H9 (cell line): Measurements from ENCODE around the gene ECSIT. TPM values are rescaled to one million over a fixed set of nuclear protein-coding genes. Genes with fewer than 3 reads are reported as not detected.

ENCODE experiments used
- DNase-seq: peaks from one replicate; pipeline ENCODE4 v3.0.0-alpha.2; 2017
- H2AFZ ChIP-seq: one replicate; pipeline ENCODE4 v1.6.1; 2013; ENCODE audit warnings: mild to moderate bottlenecking, low read length, control low read depth, moderate library complexity
- H2AK5ac ChIP-seq: 2 replicates; pipeline ENCODE4 v1.6.1; 2013; ENCODE audit warnings: low read length, control low read depth, mixed read lengths; ENCODE audit not compliant: insufficient read length
- H2BK120ac ChIP-seq: one replicate; pipeline ENCODE4 v1.6.1; 2013; ENCODE audit warnings: low read depth, mild to moderate bottlenecking, low read length, control low read depth, inconsistent platforms; ENCODE audit not compliant: poor library complexity, severe bottlenecking
- H2BK12ac ChIP-seq: 2 replicates; pipeline ENCODE4 v1.6.1; 2013; ENCODE audit warnings: low read length, control low read depth, mixed read lengths, low read depth; ENCODE audit not compliant: insufficient read length
- H2BK15ac ChIP-seq: 2 replicates; pipeline ENCODE4 v1.6.1; 2013; ENCODE audit warnings: low read depth, low read length, control low read depth
- H2BK20ac ChIP-seq: one replicate; pipeline ENCODE4 v1.6.1; 2013; ENCODE audit warnings: low read depth, mild to moderate bottlenecking, low read length, control low read depth, inconsistent platforms; ENCODE audit not compliant: poor library complexity, severe bottlenecking
- H2BK5ac ChIP-seq: 2 replicates; pipeline ENCODE4 v1.6.1; 2013; ENCODE audit warnings: low read length, control low read depth, mixed read lengths; ENCODE audit not compliant: insufficient read length
- H3K14ac ChIP-seq: 2 replicates; pipeline ENCODE4 v1.6.1; 2013; ENCODE audit warnings: low read length, control low read depth; ENCODE audit not compliant: insufficient read depth
- H3K18ac ChIP-seq: 2 replicates; pipeline ENCODE4 v1.6.1; 2013; ENCODE audit warnings: low read depth, mild to moderate bottlenecking, mixed read lengths, low read length, control low read depth; ENCODE audit not compliant: insufficient read length
- H3K23ac ChIP-seq: 2 replicates; pipeline ENCODE4 v1.6.1; 2013; ENCODE audit warnings: low read length, control low read depth, mixed read lengths, low read depth; ENCODE audit not compliant: insufficient read length
- H3K23me2 ChIP-seq: 2 replicates; pipeline ENCODE4 v1.6.1; 2013; ENCODE audit warnings: low read depth, mild to moderate bottlenecking, mixed read lengths, low read length, control low read depth; ENCODE audit not compliant: insufficient read length, poor library complexity, severe bottlenecking
- H3K27ac ChIP-seq: 2 replicates; pipeline ENCODE4 v1.5.1; 2013; ENCODE audit warnings: low read length, control low read depth, mixed read lengths, low read depth; ENCODE audit not compliant: insufficient read length
- H3K27me3 ChIP-seq: 2 replicates; pipeline ENCODE4 v1.6.1; 2013; ENCODE audit warnings: low read length, control low read depth, inconsistent platforms; ENCODE audit not compliant: insufficient read depth
- H3K4ac ChIP-seq: 2 replicates; pipeline ENCODE4 v1.6.1; 2013; ENCODE audit warnings: low read depth, mild to moderate bottlenecking, control low read depth, inconsistent platforms, low read length, moderate library complexity
- H3K4me1 ChIP-seq: 2 replicates; pipeline ENCODE4 v1.6.1; 2013; ENCODE audit warnings: low read length, control low read depth, inconsistent platforms; ENCODE audit not compliant: insufficient read depth
- H3K4me2 ChIP-seq: 2 replicates; pipeline ENCODE4 v1.6.1; 2013; ENCODE audit warnings: low read length, control low read depth, mixed read lengths; ENCODE audit not compliant: insufficient read length, insufficient read depth
- H3K56ac ChIP-seq: 2 replicates; pipeline ENCODE4 v1.6.1; 2013; ENCODE audit warnings: low read depth, mild to moderate bottlenecking, mixed read lengths, low read length, control low read depth; ENCODE audit not compliant: insufficient read length
- H3K79me1 ChIP-seq: 2 replicates; pipeline ENCODE4 v1.6.1; 2013; ENCODE audit warnings: low read depth, mild to moderate bottlenecking, moderate library complexity, low read length, control low read depth, inconsistent platforms; ENCODE audit not compliant: insufficient read depth, poor library complexity, severe bottlenecking
- H3K79me2 ChIP-seq: 2 replicates; pipeline ENCODE4 v1.6.1; 2013; ENCODE audit warnings: low read length, control low read depth, inconsistent platforms; ENCODE audit not compliant: insufficient read depth
- H3K9ac ChIP-seq: 2 replicates; pipeline ENCODE4 v1.6.1; 2013; ENCODE audit warnings: low read length, control low read depth, mixed read lengths; ENCODE audit not compliant: insufficient read length; ENCODE audit errors: extremely low read depth
- H3K9me3 ChIP-seq: one replicate; pipeline ENCODE4 v1.6.1; 2013; ENCODE audit warnings: low read depth, low read length, inconsistent platforms; ENCODE audit not compliant: control insufficient read depth
- H3T11ph ChIP-seq: one replicate; pipeline ENCODE4 v1.6.1; 2013; ENCODE audit warnings: mild to moderate bottlenecking, low read length, control low read depth, inconsistent platforms
- H4K20me1 ChIP-seq: one replicate; pipeline ENCODE4 v1.6.1; 2013; ENCODE audit not compliant: control insufficient read depth, insufficient read length, insufficient read depth
- H4K5ac ChIP-seq: 2 replicates; pipeline ENCODE4 v1.6.1; 2013; ENCODE audit warnings: low read depth, mild to moderate bottlenecking, mixed read lengths, low read length, control low read depth; ENCODE audit not compliant: insufficient read length
- H4K8ac ChIP-seq: replicated peaks from 2 replicates; pipeline ENCODE4 v1.6.1; 2013; ENCODE audit warnings: low read length, control low read depth, mixed read lengths, low read depth; ENCODE audit not compliant: insufficient read length
- H4K91ac ChIP-seq: 2 replicates; pipeline ENCODE4 v1.6.1; 2013; ENCODE audit warnings: low read depth, mild to moderate bottlenecking, moderate library complexity, mixed read lengths, low read length, control low read depth; ENCODE audit not compliant: insufficient read length
- H3K27ac Mint-ChIP-seq, 3 experiments: 2 replicates in 2 of 3; 3 replicates in 1 of 3; pipeline ENCODE4 v1.8.0; 2020 to 2021; ENCODE audit warnings: mixed read lengths in 3 of 3, mild to moderate bottlenecking in 1 of 3, moderate library complexity in 1 of 3
- H3K27me3 Mint-ChIP-seq: 2 replicates; pipeline ENCODE4 v1.8.0; 2021; ENCODE audit warnings: low read depth, mild to moderate bottlenecking, moderate library complexity, mixed read lengths
- H3K36me3 Mint-ChIP-seq, 3 experiments: 2 replicates in 2 of 3; 3 replicates in 1 of 3; pipeline ENCODE4 v1.8.0; 2020 to 2021; ENCODE audit warnings: low read depth in 3 of 3, mixed read lengths in 3 of 3; ENCODE audit not compliant: insufficient read depth in 1 of 3
- H3K4me1 Mint-ChIP-seq, 2 experiments: 2 replicates each; pipeline ENCODE4 v1.8.0; 2020; ENCODE audit warnings: mixed read lengths in 2 of 2
- H3K4me3 Mint-ChIP-seq, 2 experiments: 2 replicates in 1 of 2; 3 replicates in 1 of 2; pipeline ENCODE4 v1.8.0; 2020 to 2021; ENCODE audit warnings: mild to moderate bottlenecking in 2 of 2, mixed read lengths in 2 of 2, moderate library complexity in 1 of 2
- H3K9me3 Mint-ChIP-seq, 2 experiments: 2 replicates in 1 of 2; 3 replicates in 1 of 2; pipeline ENCODE4 v1.8.0; 2020; ENCODE audit warnings: mild to moderate bottlenecking in 2 of 2, mixed read lengths in 2 of 2, moderate library complexity in 1 of 2
- CTCF ChIP-seq: fragments of 200-600 bp; sonication (generic); conservative IDR thresholded peaks from 3 replicates; pipeline ENCODE4 v1.8.0; 2021; ENCODE audit warnings: antibody characterized with exemption, mild to moderate bottlenecking
- WGBS: extraction: QIAGEN DNeasy Blood & Tissue Kit; methylation state at CpG from one replicate; pipeline ENCODE4 v1.1.7; 2013; ENCODE audit warnings: missing lambda C conversion rate, low lambda C conversion rate, mixed read lengths; ENCODE audit not compliant: insufficient read length; ENCODE audit errors: extremely low coverage; 5-methylcytosine and 5-hydroxymethylcytosine counted together
- total RNA-seq: library from RNA; stranded (reverse); gene quantifications from 2 replicates; pipeline ENCODE4 v1.2.1, GENCODE V29; 2021

Gene ECSIT
- total RNA-seq, 1 experiment from 2014 or later, result 42.4 TPM

GRCh38 chr19:11505504-11506100, 23.3 kb downstream of the ECSIT start, which contains the start of gene ZNF653:
ZNF653 (minus strand) TSS chr19:11505839; CDS start chr19:11505786, 53 bp downstream.
- Histone ChIP-seq H3K4ac (no peak within 1 kb of the TSS), H3K9me3 (no peaks in the 10 kb centered on the region), H4K20me1 (no peaks in the 10 kb centered on the region), H2BK12ac (no peak within 1 kb of the TSS), H3K27ac (no peak within 1 kb of the TSS), H3T11ph (no peak within 1 kb of the TSS), H3K23me2 (peaks cover 5% of the 10 kb centered on the region), H3K27me3 (no peaks in the 10 kb centered on the region), H2AK5ac (no peak within 1 kb of the TSS), H2BK5ac (no peak within 1 kb of the TSS), H3K56ac (no peak within 1 kb of the TSS), H3K4me1 (no peaks in the 10 kb centered on the region), H4K5ac (no peak within 1 kb of the TSS), H2BK15ac (no peak within 1 kb of the TSS; the same call in 1 of the 2 replicates), H4K8ac (no peak within 1 kb of the TSS), H2AFZ (no peak within 1 kb of the TSS), H3K9ac (peak within 1 kb of the TSS; percentile 71), H4K91ac (no peak within 1 kb of the TSS), H3K18ac (peak within 1 kb of the TSS; percentile 68), H3K79me1 (no peaks in the 10 kb centered on the region), H3K4me2 (peak within 1 kb of the TSS; percentile 63), H3K79me2 (no peaks in the 10 kb centered on the region), H2BK20ac (no peak within 1 kb of the TSS), H3K14ac (peak within 1 kb of the TSS; percentile 90; the same call in 1 of the 2 replicates), H3K23ac (no peak within 1 kb of the TSS), H2BK120ac (no peak within 1 kb of the TSS)
- no peaks in the 10 kb centered on the region for H3K27me3 Mint-ChIP-seq
- H3K4me1 Mint-ChIP-seq, result peaks cover 10 to 13% of the 10 kb centered on the region in 2 experiments
- no CpG with 5 or more reads among the region's 65 CpGs for WGBS
- H3K9me3 Mint-ChIP-seq, result no peaks in the 10 kb centered on the region
- no peak for TF ChIP-seq CTCF
- peak; percentile 95 for DNase-seq
- H3K27ac Mint-ChIP-seq, result peak within 1 kb of the TSS; percentile 81 to 96 (median 92)
- H3K36me3 Mint-ChIP-seq, result peaks cover 0 to 4% (median under 1%) of the 10 kb centered on the region in 3 experiments; a peak in 3 of 7 replicates
- peak within 1 kb of the TSS; percentile 81 to 90 for H3K4me3 Mint-ChIP-seq
